HCEC 1CT (cell line): ENCODE data around the gene KDELR3.

Experiments used
- DNase-seq: peaks from one replicate; pipeline ENCODE4 v3.0.0-alpha.2; 2017

The KDELR3 gene

DNA sequence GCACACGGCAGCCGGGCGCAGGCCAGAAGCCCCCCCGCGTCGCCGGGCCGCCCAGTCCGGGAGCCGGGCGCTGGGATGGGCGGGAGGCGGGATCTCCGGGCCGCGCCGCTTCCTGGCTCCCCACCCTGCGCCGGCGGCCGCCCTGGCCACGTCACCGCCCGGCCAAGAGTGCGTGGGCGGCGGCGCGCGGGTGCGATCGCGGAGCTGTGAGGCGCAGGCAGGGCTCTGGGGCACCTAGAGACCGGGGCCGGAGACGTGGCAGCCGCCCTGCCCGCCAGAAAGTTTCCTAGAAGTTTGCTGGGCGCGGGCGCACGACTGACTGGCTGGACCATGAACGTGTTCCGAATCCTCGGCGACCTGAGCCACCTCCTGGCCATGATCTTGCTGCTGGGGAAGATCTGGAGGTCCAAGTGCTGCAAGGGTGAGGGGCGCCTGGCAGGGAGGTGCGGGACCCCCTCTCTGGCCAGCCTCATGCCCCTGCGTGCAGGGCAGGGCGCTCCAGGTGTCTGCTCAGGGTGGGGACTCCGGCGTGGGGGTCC, at the start of gene KDELR3:
Gene KDELR3 (plus strand): TSS at position 193 of the 539 bp plus-strand sequence. CDS start 138 bp downstream, at position 331.
- peak; percentile 76 for DNase-seq

DNA sequence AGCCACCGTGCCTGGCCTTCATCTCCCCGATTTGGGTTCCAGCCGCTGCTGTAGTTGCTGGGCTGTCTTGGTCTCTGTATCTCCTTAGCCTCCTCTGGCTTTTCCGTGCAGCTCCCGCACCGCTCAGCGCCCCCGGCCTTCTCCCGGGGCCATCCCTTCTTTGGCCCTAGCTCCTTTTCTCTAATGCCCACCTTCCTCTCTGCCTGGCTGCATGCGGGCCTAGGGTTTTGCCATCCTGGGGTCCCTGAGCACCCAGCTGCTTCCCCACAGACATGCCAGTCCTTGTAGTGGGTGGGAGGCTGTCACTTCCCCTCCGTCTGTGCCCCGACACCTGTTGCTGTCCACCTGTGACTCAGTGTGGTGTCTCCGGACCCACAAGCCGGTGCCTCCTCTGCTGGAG, 49.3 kb upstream of the KDELR3 start:
- DNase-seq, result no peak

DNA sequence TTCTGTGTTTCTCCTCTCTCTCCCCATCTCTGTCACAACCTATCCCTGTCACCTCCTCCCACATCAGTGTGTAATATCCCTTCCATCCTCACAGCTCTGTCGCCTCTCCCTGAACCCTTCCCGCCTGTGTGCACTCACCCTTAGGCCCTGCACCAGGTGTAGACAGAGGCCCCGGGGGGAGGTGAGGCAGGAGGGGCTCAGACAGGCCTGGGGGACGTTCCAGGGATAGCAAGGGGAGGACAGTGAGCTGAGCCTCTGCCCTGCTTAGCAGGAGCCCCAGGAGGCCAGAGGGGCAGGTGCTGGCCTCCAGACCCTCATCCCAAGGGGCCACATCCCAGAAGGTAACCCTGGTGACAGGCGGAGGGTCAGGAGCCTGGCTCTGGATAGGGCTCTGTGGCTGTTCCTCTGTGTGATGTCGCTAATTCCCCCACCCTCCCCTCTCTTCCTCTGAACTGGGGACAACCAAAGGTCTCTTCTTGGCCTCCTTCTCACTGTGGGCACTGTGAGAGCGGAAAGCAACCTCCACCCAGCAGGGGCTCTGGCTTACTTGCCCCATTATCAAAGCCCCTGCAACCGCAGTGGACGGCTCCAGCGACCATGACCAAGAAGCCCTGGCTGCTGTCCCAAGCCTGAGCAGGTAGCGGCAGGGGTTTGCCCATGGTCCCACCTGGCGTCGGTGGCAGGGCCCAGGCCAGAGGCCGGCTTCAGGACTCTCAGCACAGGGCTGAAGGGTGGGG, 48.6 kb upstream of the KDELR3 start:
- DNase-seq, result no peak

DNA sequence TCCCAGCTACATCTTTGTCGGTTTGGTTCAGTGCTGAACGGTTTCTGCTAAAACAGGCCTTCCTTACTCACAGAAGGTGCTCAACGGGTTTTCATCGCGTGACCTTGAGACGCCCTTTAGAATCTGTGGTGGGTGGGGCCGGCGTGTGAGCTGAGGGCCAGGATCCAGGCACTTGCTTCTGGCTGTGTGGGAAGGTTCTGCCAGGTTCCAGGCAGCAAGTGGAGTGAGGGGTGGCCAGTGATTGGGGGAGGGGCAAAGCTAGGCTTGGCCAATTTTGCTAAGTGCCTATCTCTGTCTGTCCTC, 48.1 kb upstream of the KDELR3 start:
- DNase-seq, result no peak

DNA sequence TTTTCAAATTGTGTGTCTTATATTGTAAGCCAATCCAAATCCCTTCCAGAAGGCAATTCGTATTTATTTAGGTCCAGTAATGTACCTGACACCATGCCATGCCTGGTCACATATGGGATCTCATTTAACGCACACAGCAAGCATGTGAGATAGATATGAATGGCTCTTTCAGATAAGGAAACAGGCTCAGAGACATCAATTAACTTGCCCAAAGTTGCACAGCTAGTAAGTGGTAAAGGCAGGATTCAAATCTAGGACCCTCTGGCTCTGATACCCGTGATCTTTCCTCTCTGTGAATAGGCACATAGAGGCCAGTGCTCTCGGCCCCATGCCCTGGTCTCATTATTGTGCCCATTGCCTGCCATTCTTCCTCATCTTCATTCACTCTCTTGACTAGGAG, 47.2 kb upstream of the KDELR3 start:
- DNase-seq, result no peak

DNA sequence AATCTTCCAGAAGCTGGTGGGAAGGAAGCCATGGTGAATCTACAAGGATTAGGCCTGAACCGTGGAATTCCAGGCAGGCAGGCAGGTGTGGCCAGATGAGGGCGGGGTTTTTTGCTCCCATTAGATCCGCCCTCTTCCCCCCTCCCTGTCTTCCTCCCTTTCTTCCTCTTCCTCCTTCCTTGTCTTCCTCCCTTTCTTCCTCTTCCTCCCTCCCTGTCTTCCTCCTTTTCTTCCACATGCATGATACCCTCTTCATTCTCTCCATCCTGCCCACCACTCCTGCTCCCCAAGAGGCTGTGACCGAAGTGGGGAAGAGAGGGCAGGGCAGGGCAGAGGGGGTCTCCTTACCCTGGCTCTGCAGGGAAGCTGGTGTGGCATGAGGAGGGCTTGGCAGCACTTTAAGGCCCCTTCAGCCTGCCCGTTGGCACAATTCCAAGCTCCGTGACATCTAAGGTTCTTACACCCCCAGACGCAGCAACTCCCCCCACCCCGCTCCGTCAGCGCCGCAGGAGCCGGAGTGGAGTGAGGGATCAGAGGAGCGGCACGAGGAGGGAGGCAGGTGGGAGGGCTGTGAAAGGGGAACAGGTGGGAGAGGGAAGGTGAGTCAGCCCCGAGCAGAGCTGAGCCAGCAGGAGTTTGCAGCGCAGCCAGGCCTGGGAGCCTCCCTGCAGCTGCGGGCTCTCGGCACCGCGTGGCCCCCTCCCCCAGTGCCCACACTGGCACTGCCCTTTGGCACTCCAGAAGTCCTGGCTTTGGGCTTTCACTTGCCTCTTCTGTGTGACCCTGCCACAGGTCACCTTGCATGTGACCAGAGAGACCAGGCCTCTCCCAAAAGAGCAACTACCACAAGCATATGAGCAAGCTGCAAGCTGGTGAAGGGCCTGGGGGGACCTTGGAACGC, 45.0 kb upstream of the KDELR3 start:
- DNase-seq, result no peak

DNA sequence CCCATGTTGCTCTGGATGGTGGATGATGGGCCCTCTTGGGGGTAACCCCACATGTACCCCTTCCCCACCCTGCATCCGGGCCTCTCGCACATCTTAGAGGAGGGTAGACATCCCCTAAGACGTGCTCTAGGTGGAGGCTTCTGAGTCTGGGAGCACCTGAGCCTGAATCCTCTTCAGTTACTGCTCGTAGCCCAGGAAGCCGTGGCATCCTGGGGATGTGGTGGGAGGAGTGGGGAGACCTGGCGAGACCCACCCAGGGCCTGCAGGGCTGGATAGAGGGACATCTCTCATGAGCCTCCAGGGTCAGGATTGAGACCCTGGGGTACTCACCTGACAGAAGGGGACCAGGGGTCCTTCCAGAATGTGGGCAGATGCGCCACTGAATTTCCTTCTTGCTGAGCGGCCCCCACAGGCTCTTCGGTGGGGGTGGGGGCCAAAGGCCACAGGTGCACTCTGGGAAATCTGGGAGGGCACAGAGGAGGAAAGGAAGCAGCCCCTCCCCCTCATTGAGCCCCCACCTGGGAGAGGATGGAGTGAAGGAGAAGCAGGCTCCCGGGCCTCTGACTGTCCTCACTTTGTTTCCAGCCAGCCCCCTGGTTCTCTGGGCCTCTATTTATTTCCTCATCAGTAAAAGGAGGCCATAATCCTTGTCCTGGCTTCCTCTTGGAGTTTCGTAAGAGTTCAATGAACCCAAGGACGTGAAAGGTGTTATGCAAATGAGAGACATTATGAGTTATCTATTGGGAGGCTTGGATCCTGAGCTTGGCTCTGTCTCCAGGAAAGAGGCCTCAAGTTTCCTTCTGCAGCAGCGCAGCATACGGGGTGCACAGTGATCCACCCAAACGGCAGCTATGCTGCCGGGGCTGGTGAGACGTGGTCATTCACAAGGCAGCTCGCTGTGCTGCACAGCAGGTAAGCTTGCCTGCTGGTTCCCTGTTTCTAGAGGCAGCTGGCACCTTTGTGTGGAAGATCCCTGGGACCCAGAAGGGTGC, 44.1 kb upstream of the KDELR3 start:
- no peak for DNase-seq

DNA sequence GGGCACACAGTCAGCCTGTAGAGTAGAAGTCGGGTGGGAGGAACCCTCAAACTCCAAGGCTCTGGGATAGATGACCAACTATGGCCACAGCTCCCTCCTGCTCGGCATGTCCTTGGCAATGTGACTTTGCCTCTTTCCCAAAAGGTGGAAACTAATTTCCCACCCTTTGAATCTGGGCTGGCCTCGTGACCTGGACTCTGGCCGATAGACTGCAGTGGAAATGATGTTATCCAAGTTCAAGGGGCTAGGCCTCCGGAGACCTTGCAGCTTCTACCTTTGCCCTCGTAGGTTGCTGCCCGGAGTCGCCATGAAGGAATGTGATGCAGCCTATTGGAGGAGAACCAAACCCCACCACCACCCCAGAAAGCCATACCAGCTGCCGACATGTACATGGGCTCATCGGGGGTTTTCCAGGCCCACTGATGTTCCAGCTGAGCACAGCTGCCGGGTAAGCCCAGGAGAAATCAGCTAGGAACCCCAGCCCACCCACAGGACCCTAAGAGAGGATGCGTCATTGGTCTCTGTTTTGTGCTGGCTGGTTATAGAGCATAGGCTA, 43.3 kb upstream of the KDELR3 start:
- DNase-seq, result no peak

DNA sequence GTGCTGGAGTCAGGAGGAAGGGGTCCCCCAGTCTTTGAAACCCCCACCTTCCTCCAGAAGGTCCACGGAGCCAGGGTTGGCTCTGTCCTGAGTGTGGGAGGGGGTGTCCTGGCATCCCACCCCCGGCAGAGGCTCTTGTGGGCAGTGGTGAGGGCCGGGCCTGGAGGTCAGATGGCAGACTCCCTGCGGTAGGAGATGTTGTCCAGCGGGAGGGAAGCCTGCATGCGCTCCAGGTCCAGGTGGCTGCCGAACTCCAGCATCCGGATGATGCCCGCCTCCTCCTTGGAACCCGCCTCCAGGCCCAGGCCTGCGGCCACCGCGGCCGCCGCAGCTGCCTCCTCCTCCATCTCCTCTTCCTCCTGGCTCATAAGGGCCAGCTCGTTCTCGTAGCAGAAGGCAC, 41.3 kb upstream of the KDELR3 start:
- DNase-seq, result no peak

DNA sequence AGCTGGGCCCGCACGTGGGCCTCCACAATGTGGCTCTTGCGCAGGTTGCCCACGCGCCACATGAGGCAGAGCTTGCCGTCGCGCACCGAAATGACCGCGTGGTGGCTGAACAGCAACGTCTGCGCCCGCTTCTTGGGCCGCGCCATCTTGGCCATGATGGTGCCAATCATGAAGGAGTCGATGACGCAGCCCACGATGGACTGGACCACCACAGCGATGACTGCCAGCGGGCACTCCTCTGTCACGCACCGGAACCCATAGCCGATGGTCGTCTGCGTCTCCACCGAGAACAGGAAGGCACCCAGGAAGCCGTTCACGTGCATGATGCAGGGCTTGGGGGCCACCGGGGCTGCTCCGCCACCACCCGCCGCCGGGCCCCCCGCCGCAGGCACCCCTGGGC, 40.4 kb upstream of the KDELR3 start:
- DNase-seq, result no peak

DNA sequence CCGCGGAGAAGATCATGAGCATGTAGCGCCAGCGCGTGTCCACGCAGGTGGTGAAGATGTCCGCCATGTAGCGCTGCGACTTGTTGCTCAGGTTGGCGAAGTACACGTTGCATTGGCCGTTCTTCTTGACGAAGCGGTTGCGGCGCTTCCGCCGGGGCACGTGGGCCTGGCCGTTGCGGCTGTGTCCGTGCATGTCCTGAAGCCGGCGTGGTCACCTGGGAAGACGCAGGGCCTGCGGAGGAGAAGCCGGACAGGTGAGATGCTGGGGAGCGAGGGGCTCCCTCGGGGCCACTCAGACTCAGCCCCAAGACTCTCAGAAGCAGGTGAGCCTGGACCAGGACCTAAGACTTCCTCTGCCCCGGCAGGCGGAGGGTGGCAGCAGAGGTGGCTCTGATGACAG, 40.0 kb upstream of the KDELR3 start:
- no peak for DNase-seq

DNA sequence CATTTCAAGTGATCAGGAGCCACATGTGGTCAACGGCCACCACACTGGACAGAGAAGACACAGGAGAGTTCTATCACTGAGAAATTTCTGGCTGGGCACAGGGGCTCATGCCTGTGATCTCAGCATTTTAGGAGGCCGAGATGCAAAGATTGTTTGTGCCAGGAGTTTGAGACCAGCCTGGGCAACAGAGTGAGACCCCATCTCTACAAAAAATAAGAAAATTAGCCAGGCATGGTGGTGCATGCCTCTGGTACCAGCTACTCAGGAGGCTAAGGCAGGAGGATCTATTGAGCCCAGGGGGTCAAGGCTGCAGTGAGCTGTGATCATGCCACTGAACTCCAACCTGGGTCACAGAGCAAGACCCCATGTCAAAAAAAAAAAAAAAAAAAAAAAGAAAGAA, 39.2 kb upstream of the KDELR3 start:
- no peak for DNase-seq

DNA sequence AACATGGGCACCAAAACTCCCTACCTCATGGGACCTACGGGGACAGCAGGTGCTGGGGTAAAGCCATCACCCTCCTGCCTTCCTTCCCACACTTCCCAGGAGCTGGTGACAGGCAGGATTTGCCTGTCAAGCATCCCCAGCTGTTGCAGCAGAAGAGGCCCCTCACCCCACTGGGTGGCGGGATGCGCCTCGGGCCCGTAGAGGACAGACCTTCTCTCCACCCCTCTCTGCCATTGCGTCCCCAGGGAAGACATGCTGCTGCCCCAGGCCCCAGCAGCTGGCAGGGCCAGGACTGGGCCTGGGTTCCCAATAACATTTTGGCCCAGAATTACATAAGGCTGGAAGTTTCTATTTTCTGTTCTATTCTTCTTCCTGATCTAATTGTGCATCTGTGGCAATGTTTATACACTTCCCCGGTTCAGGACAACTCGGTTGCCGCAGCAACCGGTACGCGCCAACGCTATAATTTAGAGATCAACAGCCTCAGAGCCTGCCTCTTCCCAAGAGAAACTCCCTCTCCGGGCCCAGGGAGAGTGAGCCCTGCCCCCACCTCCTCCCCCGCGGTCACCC, 38.3 kb upstream of the KDELR3 start:
- no peak for DNase-seq

DNA sequence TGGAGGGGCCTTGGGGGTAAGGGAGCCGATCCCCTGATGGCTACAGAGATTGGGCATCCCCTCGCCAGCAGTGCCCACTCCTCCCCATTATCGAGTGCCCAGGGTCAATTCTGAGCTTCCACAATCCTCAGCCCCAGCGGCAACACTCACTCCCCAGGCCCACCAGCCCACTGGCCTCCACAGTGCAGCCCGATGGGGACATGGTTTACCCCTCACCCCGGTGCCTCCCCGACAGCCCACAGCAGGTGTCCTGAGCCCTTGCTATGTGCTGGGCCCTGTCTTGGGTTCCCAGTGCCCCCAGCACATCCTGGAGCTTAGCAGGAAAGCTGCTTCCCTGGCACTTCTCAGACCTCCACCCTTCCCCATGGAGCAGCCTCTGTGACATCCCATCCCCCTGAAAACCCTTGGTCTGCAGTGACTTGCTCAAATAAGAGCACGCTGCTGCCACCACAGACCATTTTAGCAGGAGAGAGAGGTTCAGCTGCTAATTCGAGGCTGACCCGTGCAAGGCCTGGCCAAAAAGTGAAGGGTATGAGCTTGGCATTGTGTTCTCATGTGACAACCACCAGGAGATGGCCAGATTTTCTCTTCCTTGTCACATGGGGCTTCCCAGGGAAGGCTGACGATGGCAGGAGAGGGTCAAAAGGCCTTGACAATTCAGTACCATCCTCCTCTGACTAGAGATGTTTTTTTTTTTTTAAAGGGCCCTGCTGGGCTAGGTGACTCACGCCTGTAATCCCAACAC, 36.5 kb upstream of the KDELR3 start:
- DNase-seq, result no peak

DNA sequence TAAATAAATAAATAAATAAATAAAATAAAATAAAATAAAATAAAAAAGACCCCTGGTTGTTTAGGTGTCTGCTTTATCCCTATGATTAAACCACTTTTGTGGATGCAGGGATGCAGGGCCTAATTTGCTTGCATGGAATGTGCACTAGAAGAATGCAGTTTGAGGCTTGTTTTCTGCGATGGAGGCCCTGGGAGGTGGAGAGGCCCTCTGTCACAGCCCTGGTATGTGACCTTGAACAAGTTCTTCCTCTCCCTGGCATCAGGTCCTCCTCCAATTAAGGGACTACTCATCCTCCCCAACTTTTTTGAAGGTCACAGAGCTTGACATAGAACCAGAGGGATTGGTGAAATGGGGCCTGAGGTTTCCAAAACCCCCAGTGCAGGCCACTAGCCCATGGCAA, 35.6 kb upstream of the KDELR3 start:
- no peak for DNase-seq

DNA sequence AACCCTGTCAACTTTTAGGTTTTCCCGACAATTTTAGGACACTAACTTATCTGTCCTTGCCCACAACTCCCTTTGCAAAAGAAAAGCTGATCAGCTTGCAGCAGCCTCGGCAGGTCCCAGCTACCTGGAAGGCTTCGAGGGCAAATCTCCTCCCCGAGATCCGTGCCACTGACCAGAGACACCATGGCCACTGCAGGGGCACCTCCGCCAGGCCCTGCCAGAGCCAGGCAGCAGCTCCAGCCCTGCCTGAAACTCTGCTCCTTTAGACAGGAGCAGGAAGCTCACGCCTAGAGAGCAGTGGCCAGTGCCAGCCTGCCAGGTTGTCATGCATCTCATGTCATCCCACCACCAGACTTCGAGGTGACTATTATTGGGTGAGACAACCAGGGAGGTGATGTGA, 34.0 kb upstream of the KDELR3 start:
- DNase-seq, result no peak

DNA sequence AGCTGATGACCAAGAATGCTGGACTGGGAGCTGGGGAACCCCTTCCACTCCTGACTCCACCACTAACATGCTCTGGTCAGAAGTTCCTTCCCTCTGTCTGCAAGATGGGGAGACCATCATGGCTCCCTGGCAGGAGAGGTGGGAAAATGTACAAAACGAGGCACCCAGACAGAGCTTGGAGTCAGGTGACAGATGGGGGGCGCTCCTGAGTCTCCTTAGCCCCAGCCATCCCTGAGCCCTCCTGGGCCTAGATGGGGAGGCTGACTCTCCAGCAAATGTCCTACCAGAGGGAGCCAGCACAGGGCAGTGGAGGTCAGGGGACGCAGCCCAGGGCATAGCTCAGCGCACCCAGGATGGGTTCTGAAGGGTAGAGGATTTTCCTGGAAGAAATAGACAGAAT, 32.9 kb upstream of the KDELR3 start:
- no peak for DNase-seq

DNA sequence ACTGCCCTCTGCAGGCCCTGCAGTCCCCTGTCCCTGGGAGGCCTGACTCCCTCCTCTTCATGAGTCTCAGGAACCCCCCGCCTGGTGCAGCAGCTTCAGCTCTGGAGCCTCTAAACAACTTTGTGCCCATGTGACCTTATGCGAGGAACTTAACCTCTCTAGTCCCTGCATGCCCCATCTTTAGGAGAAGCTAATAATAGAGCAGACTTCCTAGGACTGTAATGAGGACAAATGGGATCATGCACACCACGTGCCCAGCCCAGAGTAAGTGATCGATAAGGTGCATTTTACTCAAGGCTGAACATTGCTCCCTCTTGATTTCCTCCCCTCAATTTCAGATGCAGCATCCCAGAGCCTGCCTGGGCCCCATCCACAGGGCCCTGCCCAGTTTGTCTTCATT, 31.9 kb upstream of the KDELR3 start:
- no peak for DNase-seq

DNA sequence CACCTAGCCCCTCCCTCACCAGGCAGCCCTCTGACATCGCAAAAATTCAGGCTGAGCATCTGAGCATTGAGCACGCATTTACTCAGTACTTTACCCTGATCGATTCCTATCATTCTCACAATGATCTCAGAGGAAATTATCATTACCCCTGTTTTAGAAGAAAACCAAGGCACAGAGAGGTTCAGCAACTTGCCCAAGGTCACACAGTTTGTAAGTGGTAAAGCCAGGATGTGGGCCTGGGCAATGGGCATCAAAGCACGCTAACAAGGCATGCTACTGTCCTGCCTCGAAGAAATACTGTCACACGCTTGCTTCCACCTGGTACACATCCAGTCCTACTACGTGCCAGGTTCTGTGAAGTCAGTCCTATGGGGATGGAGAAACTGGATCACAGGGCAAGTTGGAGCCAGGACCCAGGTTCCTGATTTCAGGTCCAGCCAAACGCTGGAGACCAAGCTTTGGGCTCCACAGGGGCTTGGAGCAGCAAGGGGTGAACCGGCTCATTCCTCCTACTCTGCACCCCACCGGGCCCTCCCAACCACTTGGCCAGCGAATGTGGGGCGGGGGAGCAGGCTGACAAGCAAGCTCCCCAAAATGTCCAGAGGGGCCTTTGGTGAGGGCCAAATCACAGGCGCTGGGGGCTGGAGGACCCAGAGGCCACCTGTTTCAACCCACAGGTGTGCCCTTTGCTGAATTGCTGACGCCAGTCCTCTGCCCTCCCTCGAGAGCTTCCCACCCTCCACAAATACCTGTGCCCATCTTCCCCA, 31.1 kb upstream of the KDELR3 start:
- no peak for DNase-seq

DNA sequence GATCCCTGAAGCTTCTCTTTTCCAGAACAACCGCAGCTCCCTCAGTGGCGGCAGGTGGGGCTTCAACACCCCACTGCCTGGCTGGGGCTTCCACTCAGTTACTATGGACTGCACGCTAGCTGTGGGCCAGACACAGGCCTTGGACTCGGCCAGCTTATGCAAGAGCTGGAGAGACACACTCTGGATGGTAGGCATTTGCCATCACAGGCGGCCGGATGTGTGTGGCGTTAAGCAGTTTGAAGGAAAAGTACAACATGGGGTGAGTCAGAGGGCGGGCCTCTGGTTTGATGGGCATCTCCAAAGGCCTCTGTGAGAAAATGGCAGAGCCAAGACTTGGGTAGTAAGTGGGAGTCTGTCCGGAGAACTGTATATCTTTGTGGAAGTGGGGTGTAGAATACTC, 30.5 kb upstream of the KDELR3 start:
- peak; percentile 15 for DNase-seq
